DMS153 treated with DMSO at 0.1 percent for 48 hours (cell line): ENCODE data around the gene NANOS2.
"Not testable (repeated sequence)": the region's sequence is repeated elsewhere in the genome, so short reads cannot be mapped to it uniquely, and the experiment has no call there.

Experiments used
- DNase-seq: peaks from one replicate; lab custom pipeline; 2025; ENCODE audit not compliant: unreplicated experiment; lab: John Stamatoyannopoulos, UW

NANOS2 gene

DNA sequence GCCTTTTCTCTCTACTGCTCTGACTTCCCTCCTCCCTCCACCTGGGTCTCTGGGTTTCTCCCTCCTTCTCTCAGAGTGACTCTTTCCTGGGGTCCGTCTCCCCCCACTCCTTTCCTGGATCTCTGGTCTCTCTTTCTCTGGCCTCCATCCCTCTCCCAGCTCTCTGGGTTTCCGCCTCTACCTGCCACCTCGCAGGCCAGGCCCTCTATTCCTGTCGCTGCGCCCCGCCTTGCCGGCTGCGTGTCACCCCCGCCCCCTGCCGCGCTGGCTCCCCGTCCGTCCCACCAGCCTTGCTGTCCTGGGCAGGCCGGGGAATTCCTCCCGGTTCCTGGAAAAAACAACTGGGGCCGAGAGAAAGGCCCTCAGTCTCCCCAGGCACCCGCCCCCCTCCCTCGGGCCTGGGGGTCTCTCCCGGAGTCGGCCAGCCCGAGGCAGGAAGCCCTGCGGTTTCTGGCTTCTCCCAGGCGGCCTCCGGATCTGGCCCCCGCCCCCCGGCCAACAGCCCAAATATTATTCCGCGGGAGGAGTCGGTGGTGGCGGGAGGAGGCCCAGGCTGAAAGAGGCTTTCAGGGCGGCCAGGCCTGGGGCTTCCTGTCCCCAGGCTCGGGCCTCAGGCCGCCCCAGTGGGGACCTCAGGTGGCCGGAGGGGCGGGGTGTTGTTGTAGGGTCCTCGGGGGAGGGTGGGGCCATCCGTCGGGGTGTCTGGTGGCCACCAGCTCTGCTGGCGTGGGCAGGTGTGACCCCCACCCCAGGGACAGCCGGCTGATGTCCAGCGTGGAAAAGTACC is 38.0 kb downstream of the NANOS2 start:
- no peak for DNase-seq

DNA sequence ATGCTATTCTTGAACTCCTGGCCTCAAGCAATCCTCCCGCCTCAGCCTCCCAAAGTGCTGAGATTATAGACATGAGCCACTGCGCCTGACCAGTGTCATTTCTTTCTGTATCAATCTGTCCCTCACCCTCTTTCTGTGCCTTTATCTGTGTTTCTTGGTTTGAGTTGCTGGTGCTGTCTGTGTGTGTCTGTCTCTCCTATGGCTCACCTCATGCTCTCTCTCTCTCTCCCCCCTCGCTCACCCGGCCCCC is 38.5 kb downstream of the NANOS2 start:
- DNase-seq: no peak

DNA sequence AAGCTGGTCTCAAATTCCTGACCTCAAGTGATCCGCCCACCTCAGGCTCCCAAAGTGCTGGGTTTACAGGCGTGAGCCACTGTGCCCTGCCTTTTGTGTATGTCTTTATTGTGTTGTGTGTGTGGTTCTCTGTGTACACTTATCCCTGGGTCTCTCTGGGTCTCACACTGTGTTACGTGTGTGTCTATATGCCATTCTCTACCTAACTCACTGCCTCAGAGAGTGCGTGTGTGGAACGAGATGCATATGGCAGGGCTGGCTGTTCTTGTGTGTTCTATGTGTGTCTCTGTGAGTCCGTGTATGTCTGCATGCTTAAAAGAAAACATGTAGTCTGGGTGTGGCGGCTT is 40.0 kb downstream of the NANOS2 start:
- no peak for DNase-seq

DNA sequence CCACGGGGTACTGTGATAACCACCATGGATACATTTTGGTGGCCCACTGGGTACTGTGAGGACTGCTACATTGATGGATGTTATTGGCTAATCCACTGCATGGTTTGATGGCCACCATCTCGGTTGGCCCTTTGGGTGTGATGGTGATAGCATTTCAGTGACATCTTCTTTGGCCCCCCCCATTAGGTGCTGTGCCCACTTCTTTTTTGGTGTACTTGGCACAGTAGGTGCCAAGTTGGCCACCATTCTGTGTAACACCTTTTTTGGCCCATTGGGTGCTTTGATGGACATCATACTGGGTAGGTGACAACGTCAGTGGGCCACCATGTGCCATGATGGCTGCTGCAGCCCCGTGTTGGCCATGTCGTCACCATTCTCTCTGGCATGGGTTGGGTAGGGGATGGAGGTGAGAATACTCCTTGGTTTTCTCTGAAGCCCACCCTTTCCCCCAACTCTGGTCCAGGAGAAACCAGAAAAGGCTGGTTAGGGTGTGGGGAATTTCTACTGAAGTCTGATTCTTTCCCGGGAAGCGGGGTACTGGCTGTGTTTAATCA is 41.3 kb downstream of the NANOS2 start:
- no peak for DNase-seq

DNA sequence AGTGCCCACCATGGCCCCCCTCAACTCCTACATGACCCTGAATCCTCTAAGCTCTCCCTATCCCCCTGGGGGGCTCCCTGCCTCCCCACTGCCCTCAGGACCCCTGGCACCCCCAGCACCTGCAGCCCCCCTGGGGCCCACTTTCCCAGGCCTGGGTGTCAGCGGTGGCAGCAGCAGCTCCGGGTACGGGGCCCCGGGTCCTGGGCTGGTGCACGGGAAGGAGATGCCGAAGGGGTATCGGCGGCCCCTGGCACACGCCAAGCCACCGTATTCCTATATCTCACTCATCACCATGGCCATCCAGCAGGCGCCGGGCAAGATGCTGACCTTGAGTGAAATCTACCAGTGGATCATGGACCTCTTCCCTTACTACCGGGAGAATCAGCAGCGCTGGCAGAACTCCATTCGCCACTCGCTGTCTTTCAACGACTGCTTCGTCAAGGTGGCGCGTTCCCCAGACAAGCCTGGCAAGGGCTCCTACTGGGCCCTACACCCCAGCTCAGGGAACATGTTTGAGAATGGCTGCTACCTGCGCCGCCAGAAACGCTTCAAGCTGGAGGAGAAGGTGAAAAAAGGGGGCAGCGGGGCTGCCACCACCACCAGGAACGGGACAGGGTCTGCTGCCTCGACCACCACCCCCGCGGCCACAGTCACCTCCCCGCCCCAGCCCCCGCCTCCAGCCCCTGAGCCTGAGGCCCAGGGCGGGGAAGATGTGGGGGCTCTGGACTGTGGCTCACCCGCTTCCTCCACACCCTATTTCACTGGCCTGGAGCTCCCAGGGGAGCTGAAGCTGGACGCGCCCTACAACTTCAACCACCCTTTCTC is 42.3 kb downstream of the NANOS2 start:
- no peak for DNase-seq

DNA sequence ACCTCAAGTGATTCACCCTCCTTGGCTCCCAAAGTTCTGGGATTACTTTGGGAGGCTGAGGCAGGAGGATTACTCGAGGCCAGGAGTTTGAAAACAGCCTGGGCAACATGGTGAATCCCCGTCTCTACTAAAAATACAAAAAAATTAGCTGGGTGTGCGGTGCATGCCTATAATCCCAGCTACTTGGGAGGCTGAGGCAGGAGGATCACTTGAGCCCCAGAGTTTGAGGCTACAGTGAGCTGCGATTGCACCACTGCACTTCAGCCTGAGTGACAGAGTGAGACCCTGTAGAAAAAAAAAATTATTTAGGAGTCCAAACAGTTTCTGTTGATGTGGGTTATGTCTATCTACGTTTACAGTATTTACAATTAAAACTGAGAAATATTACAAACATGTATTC is 43.8 kb downstream of the NANOS2 start:
- DNase-seq: no peak

DNA sequence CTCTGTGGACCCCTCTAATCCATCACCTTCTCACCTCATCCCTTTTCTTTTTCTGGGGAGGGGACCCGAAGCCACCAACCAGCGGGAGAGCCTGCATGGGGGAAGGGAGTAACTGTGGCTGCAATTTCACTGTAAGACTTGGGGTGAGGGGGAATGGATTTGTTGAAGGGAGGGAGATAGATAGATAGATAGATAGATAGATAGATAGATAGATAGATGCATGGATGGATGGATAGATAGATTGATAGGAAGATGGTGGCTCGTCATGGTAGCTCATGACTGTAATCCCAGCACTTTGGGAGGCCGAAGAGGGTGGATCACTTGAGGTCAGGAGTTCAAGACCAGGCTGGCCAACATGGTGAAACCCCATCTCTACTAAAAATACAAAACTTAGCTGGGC is 47.3 kb downstream of the NANOS2 start:
- not testable (repeated sequence) for DNase-seq

DNA sequence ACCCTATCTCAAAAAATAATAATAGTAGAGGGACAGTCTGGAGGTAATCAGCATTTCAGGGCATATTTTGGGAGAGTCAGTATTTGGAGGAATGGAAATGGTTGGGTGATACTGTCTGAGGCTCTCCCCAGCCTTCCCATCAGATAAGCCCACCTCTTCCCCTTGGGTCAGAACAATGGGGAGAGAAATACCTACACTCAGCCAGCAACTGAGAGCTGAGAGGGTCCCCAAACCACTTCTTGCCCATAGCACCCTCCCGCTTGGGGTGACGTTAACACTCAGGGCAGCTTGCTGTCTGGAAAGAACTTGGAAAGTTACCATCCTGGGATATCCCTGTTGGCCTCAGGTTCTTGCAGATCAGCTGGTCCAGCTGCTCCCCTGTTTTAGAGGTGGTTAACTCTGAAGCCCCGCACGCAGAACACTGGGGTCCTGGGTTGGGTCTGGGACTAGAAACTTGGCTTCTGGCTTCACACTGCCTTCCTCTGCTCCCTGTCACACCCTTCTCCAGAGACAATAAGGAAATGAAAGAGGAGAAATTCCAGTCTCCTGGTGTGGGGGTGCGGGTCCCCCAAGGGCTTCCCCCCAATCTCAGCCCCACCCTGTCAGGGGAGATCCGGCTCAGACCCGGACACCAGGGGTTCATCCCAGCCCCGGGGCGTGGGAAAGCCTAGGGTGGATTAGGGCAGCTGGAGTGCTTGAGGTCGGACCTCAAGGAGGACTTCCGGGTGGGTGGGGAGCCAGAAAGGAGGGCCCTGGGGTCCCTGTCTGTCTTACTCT is 48.0 kb downstream of the NANOS2 start:
- no peak for DNase-seq

DNA sequence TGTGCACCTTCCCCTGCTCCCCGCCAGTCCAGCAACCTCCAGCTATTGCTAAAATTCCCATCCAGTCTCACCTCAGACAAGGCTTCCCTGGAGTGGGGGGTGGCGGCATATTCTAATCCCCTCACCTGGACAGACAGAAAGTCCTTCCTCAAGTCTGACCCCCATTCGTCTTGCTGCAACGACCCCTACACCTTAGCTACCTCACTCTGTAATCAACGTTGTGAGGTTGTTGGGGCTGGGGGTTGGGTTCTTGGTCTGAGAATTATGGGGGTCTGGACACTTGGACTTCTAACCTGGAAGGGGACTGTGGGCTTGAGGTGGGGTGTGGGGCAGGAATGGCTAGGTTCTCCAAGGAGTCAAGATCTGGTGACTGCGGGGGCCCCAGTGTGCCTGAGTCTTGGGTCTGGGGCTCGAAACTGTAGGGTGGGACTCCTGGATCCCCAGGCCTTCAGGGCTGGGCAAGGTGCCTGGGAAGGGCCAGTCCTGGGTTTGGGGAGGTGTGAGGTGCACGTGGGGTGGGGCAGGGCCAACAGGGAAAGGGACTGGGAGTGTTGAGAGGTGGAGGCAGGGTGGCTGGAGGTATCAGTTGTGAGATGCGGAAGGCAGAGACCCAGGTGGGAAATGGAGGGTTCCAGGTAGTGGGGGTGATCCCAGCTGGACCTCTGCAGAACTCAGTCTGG is 49.2 kb downstream of the NANOS2 start:
- no peak for DNase-seq

DNA sequence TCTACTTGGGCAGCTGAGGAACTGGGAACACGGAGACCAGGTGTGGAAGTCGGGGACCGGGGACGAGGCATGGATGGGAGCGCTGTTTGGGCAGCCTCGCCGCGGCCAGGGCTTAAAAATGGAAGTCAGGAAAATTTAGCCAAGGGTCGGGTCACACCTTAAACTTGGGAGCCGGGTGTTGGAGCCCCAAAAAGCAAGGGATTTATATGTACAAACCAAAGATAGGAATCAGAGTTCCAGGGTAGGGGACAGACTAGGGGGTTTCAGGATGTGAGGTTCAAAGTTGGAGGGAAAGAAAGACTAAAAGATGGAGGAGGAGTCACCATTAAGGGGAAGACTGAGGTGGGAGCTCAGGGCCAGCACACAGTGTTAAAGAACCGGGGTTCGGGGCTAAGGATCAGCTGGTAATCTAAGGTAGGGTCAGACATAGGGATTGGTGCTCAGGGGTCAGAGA is 49.9 kb downstream of the NANOS2 start:
- no peak for DNase-seq

DNA sequence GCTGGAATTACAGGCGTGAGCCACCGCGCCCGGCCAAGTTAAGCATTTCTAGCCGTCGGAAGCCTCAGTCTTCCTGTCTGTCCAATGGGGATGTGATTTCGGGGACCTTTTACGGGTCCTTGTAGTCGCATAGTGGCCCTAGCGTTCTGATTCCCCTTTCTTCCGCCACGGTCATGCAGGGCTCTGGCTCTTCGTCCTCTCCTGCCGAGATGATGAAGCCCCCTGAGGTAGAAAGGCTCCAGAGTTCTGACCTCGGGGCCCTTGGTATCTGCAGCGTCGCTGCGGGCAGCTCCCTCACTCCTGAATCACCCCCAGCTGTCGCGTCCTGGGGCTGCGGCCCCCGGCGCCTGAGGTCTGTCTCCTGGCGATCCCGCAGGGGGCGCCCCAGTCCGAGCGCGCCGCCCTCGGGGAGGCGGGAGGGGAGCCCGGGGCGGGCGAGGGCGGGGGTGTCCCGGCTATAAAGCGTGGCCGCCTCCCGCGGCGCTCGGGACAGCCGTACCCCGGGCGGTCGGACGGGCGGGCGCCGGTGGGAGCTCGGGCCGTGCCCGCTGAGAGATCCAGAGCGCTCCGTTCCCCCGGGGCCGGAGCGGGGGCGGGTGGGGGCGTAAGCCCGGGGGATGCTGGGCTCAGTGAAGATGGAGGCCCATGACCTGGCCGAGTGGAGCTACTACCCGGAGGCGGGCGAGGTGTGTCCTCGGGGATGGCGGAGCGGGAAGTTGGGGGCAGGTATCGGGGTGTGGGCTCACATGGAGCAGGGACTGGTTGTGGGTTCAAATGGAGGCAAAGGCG is 50.5 kb downstream of the NANOS2 start, which contains the start of gene FOXA3:
Gene FOXA3, plus strand, starts transcription at position 487 of the 789 bp plus-strand sequence. Its CDS starts 131 bp downstream, at position 618.
- DNase-seq: no peak

DNA sequence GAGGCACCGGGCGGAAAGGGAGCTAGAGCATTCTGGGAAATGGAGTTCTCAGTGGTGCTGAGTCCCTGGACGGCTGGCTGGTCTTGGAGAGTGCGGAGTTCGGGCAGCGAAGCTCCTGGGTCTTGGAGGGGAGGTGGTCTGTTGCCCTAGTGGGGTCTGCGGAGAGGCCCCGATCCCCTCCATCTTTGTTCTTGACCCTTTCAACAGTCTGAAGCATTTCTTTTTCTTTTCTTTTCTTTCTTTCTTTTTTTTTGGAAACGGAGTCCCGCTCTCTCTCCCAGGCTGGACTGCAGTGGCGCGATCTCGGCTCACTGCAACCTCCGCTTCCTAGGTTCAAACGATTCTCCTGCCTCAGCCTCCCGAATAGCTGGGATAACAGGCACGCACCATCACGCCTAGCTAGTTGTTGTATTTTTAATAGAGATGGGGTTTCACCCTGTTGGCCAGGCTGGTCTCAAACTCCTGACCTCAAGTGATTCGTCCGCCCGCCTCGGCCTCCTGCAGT is 51.2 kb downstream of the NANOS2 start:
- DNase-seq: no peak
